COLO668 (cell line): ENCODE results near the gene C5orf15.
A peak's percentile ranks its signal among the peaks of the same experiment; 100 is the strongest.
"Not testable (repeated sequence)": the region's sequence is repeated elsewhere in the genome, so short reads cannot be mapped to it uniquely, and the experiment has no call there.

Experiments used
- DNase-seq: peaks from one replicate; lab custom pipeline; 2025; ENCODE audit not compliant: unreplicated experiment; lab: John Stamatoyannopoulos, UW

Gene C5orf15

DNA sequence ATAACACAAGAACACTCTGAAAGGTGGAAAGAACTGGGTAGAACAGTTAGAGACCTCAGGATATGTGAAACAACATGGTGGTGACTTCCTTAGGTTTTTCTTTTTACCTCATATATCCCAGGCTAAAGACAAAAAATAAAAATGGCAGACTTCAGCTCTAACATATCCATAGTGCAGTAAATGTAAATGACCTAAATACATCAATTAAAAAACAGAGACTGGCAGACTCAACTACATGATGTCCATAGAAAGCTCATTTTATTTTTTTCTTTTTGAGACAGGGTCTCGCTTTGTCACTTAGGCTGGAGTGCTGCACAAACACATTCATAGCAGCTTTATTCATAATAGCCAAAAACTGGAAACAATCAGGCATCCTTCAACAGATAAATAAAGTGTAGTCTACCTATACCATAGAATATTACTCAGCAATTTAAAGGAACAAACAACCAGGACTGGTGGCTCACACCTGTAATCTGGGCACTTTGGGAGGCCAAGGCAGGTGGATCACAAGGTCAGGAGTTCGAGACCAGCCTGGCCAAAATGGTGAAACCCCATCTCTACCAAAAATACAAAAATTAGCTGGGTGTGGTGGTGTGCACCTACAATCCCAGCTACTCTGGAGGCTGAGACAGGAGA, 4.8 kb downstream of the C5orf15 start:
- no peak for DNase-seq

DNA sequence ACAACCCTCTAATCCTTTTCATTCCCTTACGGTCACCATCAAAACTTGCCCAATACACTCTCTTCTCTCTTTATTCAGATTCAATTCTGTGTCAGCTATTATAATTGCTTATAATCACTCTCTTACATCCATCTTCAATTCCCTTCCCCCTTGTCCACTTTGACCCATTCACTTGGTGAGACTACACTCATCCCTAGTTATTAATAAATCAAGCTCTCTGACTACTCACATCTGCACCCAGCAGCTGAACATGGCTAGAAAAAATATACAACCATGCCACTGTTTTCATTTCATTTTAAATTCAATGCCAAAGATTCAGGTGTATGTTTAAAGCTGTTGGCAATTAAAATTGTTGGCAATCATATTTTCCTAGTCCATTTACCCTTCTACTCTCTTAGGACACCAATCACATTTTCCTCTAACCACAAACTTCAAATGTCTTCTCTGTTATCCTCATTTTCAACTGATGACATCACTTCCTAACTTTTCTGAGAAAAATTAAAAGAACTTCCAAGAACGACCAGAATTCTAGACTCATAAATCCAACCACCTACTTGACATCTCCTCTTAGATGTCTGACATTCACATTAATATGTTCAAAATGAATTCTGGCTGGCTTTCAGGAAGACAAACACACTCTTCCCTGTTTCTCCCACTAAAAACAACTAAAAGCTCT, 5.5 kb downstream of the C5orf15 start:
- DNase-seq: no peak

DNA sequence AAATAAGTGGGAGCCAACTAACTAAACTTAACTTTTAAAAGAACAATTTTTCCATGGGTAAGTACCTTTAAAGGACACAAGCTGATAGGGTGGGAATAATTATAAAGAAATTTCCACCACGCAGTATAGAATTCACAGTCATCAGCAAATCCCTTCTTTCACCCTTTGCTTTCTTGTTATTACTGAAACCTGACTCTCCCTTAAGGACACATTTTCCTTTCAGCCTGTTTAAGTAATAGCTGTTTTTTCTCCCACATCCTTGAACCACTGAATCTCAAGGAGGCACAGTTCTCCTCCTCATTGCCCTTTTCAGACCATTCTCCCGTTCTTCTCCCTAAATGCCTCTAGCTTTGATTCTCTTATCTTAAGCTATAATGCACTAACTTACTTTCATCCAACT, 6.3 kb downstream of the C5orf15 start:
- no peak for DNase-seq

DNA sequence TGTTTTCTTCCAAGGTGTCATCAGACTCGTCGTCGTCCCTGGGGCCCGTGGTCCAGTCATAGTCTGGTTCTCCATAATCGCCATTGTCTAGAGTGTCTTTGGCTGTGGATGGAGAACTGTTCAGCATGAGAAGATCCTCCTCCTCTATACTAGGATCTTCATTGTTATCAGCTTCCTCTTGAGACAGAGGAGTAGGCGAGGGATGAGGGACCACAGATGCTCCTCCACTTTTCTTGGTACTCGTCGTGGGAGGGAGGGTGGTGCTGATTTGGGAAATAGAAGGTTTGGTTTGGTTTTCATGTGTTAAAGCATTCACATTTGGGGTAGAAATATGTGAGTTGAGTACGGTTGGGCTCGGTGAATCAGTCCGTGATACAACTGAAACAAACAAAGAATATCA, 8.8 kb downstream of the C5orf15 start:
- no peak for DNase-seq

DNA sequence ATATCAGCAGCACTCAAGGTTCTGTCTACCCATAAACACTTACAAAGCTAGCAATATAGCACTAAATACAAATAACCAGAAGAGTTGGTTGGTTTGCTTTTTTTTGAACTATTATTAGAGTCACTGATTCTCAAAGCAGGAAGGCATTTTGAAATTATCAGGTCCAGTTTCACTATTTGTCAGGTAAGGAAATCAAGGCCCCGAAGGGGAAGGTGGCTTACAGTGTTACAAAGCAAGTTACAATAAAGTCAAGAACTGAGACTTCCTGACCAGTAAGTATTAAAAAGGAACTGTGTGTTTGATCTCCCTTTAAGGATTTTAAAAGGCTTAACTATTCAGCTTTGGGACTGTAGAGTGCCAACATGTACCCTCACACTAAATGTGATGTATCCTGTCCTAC, 10.8 kb downstream of the C5orf15 start:
- DNase-seq: no peak

DNA sequence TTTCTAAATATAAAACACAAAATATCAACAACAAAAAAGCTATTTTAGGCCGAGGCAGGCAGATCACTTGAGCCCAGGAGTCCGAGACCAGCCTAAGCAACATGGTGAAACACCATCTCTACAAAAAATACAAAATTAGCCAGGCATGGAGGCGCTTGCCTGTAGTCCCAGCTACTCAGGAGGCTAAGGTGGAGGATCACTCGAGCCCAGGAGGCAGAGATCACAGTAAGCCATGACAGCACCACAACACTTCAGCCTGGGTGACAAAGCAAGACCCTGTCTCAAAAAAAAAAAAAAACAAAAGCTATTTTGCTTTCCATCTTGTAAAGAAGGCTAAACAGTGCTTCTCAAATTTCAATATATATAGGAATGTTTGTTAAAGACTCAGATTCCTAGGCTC, 11.3 kb downstream of the C5orf15 start:
- DNase-seq: no peak

DNA sequence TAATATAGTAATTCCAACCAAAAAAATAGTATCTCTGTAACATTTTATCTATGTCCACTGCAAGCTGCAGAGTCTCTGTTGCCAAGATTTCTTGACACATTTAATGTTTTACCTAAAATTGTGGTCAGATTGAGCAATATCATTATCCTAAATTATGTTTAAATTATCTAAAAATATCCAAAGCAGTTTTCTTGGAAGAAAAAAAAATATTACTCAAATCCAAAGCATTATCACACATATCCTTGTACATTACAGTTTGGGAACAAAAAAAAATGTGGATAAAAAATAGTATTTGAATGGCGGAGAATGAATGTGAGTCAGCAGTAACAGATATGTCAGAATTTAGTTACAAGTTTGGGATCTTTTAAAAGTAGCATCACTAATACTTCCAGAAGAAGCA, 12.2 kb downstream of the C5orf15 start:
- not testable (repeated sequence) for DNase-seq

DNA sequence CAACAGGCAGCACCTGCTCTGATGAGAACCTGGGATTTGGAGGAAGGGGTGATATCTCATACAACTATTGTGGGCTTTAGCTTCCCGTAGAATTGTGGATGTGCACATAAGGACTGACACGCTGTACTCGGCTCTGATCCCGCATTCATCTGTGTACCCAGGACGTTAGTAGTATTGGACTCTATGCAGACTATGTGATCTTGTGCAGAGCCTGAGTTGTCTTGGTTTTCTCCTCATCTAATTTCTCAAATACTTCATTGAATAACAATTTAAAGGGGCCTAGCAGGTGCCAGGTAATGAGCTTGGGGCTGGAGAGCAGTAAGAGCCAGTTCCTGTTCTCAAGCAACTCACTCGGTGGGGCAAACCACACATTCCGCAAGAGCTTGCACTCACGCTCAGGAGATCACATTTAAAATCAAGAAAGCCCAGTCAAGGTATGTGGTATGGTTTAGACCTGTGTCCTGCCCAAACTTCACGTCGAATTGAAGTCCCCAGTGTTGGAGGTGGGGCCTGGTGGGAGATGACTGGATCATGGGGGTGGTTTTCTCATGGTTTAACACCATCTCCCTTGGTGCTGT, 14.8 kb downstream of the C5orf15 start:
- no peak for DNase-seq

DNA sequence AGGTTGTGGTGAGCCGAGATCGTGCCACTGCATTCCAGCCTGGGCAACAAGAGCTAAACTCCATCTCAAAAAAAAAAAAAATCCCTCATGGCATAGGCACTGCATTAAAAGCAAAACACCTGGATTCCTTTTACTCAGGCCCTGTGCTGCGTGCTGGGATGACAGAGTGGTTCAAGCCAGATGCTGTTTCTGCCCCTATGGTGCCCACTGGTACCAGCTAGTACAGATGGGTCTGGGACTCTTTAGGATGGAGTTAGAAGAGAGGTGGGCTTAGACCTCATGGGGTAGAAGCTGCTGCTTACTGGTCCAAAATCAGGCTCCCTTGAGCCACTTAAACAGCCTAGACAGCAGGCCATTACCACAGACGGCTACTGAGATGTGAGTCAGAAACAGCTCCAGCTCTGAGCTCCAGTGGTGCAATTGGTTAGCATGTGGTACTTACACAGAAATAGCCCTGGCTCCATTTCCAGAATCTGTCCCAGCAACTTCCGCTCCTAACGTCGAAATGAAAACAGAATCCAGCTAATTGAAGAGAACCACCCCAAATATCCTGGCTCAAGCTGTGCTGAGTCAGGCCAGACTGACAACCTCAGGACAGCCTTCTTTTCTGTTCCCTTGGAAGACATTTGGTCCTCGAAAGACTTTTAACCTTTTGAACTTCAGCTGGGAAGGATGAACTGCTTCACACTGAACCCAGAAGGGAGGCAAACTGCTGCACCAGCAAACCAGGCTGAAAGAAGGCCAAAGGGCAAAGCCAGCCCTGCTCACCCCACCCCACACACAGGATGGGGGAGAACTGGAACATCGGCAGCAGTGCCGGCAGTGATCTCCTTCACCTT, 15.5 kb downstream of the C5orf15 start:
- DNase-seq: no peak

DNA sequence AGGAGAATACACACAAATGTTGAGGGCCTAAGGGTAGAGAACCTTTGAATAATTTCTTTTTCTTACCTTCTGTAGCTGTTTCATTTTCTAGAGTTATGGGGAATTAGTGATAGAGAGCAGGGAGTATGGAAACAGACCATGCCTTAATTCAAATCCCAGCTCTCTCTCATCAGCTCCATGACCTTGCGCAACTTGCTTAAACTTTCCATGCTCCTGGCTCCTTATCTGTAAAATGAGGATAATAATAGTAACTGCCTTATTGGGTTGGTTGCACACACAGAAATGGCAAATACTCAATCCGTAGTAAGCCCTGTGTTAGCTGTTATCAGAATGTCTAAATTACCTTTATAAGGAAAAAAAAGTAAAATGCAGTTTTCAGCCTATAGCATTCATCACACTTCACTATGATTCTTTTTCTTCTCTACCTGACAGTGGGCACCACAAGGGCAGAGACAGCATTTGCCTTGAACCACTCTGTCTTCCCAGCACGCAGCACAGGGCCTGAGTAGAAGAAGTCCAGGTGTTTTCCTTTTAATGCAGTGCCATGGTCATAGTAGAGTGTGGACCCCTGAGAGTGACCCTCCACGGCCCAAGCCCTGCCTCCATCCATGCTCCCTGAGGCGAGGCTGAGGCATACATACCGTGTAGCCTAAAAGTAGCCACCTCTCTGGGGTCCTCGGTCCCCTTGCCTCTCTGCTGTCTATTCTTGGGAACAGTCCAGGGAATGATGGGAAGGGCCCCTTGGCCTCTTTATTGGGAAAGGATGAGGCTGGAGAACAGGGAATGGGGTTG, 17.4 kb downstream of the C5orf15 start:
- DNase-seq: no peak

DNA sequence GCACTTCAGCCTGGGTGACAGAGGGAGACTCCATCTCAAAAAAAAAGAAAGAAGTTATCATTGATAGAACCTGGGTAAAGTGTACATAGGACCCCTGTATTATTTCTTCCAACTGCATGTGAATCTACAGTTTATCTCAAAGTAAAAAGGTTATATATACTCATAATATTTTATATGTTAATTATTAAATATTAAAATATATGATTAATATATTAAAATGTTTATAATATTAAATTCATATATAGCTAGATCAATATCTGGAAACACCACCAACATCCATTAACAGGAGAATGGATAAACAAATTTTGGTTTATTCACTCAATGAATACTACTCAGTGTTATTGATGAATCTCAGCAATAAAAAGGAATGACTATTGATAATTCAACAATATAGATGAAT, 19.7 kb downstream of the C5orf15 start:
- DNase-seq: no peak

DNA sequence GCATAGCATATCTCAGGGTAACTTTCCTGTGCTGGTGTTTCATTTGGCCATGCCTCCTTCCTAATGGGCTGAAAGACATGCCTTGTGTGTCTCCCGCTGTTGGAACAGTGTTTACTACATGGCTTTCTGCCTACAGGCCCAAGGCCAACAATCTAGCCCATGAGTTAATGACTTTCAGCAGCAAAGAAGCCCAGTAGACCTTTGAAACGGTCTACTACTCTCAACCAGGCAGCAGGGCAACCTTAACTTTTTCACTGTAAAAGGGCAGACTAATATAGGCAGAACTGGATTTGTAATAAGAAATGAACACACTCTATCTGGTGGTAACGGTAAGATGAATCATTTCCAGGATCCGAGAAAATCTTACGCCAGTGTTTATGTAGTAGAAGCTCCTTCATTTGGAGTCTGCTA, 21.0 kb downstream of the C5orf15 start:
- DNase-seq: no peak

DNA sequence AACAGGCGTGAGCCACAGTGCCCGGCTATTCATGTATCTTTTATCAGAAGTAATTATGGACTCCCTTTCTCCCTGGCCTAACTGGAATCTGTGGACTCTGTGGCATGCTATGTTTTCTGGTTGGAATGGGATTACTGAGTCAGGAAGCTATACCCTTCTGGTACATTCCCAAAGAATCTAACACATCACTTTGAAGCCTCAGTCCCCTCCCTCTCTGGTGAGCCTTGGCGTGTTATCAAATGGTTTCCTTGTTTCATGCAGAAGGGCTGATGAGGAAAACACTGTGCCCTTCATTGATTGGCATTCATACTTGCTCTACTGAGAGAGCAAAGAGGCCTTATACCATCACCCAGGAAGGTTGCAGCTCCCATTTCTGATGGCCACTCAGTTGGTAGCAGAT, 22.9 kb downstream of the C5orf15 start:
- no peak for DNase-seq

DNA sequence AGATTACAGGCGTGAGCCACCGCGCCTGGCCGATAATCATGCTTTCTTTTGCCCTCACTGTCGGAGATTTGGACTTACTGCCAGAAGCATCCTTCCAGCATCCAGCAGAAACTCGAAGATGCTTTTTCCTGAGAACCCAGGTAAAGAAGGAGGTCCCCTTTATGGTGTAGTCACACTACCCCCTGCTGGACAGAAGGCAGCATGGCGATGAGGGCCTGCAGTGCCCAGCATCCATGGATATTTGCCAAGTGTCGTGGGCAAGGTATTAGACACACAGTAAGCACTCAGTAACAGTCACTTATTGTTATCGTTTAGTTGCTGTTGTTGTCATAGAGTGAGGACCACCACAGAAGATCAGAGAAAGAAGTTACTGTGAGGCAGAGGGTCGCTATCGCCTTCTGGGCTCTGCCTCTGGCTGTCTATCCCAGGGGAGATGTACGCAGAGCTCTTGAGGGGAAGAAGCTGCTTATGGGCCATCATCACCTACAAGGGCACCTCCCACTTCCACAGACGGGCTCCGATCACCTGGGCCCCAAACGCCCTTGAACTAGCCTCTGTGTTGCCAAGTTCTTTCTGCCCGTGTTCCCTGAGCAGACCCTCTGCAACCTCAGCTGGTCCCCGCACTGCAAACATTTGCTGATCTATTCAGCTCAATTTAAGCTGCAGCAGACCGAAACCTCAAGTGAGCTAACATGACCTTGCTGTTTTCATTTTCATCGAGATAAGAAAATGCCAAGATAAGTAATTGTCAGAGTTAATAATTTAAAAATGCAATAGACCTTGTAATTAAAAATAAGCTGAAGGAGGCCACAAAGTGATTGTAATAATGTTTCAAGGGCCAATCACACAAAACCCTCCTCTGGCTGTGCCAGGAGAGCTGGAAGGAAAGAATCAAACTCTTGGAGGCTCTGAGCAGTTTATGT, 23.9 kb downstream of the C5orf15 start:
- DNase-seq: peak; percentile 45

DNA sequence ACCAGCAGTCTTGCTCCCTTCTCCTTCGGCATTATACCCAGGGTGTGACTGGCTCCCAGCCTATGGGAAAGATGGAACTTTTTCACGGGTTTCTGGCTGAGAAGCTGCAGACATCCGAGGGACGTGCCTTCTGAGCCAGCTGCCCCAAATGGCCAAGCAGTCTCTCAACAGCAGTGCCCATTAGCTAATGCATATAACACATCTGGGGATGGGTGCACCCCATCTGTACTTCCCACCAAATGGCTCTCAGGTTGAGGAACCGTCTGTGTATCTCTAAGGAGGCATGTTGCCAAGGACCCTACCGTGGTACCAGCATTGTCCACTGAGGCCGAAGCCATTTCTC, 25.0 kb downstream of the C5orf15 start:
- DNase-seq: no peak

DNA sequence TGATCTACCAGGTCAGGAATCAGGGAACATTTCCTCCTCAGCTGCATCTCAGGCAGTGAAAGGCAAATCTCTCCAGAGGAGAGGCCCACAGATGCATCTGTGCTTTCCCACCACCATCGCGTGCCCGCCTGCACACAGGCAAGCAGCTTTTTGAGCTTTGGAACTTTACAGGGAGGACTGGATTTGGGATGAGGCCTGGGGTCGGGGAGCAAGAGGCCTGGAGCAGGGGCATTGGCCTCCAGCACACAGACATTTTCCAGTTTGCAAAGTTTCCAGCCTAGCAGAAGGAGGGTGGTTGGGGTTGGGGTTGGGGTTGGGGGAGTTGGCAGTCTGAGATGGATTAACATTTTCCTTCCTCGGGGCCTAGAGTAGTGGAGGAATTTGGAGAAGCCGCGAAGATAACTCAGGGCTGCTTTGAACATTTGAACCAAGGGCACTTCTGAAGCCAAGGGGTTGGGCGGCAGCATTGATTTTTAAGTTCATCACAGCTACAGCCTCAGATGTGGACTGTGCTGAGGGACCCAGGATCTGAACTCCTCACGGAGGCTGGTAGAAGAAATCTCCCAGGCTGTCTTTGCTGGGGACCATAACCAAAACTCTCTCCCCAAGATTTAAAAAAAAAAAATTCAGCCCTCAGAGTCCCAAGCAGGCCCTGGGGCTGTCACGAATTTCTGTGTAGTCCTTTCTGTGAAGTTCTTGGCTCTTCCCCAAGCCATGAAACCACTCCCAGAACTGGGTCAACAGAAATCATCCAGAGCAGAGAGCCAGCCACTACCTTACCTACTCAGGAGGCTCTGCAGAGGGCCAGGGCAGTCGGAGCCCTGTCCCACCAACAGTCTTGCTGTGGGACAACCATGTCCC, 25.6 kb downstream of the C5orf15 start:
- no peak for DNase-seq

DNA sequence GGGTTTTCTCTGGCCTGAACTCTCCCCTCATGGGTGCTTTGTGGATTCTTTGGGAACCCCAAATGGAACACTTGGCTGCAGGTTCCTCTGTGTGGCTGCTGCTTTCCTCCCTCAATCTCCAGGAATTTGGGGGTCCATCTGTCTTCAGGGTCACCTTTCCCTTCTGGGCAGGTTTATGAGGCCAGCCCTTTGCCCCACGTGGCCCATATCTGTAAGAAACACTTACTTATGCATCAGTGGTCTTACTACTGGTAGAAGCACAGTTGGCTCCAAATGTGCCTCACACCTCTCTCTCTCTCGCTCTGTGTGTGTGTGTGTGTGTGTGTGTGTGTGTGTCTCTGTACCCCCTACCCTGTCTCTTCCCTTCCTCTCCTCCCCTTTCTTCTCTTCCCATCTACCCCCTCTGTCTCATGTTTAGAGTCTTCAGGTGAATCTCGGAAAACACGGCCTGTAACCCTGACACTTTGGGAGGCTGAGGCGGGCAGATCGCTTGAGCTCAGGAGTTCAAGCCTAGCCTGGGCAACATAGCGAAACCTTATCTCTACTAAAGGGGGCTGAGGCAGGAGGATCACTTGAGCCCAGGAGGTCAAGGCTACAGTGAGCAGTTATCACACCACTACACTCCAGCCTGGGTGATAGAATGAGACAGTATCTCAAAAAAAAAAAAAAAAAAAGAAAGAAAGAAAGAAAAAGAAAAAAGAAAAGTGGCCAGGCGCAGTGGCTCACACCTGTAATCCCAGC, 26.8 kb downstream of the C5orf15 start:
- no peak for DNase-seq

DNA sequence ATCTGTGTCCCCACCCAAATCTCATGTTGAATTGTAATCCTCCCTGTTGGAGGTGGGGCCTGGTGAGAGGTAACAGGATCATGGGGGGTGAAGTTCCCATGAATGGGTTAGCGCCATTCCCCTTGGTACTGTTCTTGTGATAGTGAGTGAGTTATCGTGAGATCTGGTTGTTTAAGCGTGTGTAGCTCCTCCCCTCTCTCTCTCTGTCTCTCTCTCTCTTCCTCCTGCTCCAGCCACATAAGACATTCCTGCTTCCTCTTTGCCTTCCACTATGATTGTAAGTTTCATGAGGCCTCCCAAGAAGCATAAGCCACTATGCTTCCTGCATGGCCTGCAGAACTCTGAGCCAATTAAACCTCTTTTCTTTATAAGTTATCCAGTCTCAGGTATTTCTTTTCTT, 28.8 kb downstream of the C5orf15 start:
- DNase-seq: no peak
